Liver (tissue), 9 donors: ENCODE data around the gene MCFD2. TPM values are rescaled to one million over a fixed set of nuclear protein-coding genes. Genes with fewer than 3 reads are reported as not detected.

ENCODE experiments used
- DNase-seq: peaks from one replicate; pipeline ENCODE4 v3.0.0-alpha.2; 2017; ENCODE audit warnings: low spot score
- H3K27ac ChIP-seq, 2 donors: one replicate each; pipeline ENCODE4 v1.7.0; 2013; ENCODE audit warnings: inconsistent platforms in 2 of 2, low read length in 2 of 2, control low read depth in 1 of 2, low read depth in 1 of 2, mild to moderate bottlenecking in 1 of 2
- H3K27me3 ChIP-seq, 4 donors: one replicate each; pipeline versions ENCODE4 v1.6.1 to v1.7.0; 2013; ENCODE audit warnings: low read length in 3 of 4, inconsistent platforms in 1 of 4, mild to moderate bottlenecking in 1 of 4, moderate library complexity in 1 of 4; ENCODE audit not compliant: control insufficient read depth in 4 of 4, insufficient read depth in 4 of 4
- H3K36me3 ChIP-seq, 4 donors: one replicate each; pipeline versions ENCODE4 v1.6.1 to v1.7.0; 2013; ENCODE audit warnings: low read length in 3 of 4, mild to moderate bottlenecking in 3 of 4, low read depth in 1 of 4, moderate library complexity in 1 of 4; ENCODE audit not compliant: control insufficient read depth in 4 of 4, insufficient read depth in 3 of 4
- H3K4me1 ChIP-seq, 4 donors: one replicate each; pipeline versions ENCODE4 v1.6.1 to v1.7.0; 2013; ENCODE audit warnings: low read length in 3 of 4, mild to moderate bottlenecking in 3 of 4, moderate library complexity in 1 of 4; ENCODE audit not compliant: control insufficient read depth in 4 of 4, insufficient read depth in 4 of 4
- H3K4me3 ChIP-seq, 3 donors: one replicate each; pipeline versions ENCODE4 v1.6.1 to v1.7.0; 2013; ENCODE audit warnings: low read length in 3 of 3, control low read depth in 1 of 3, low read depth in 1 of 3, mild to moderate bottlenecking in 1 of 3
- H3K9ac ChIP-seq, 2 donors: one replicate each; pipeline ENCODE4 v1.7.0; 2013; ENCODE audit warnings: low read length in 2 of 2, mild to moderate bottlenecking in 2 of 2, moderate library complexity in 2 of 2, control low read depth in 1 of 2, low read depth in 1 of 2
- H3K9me3 ChIP-seq, 4 donors: one replicate each; pipeline versions ENCODE4 v1.6.1 to v1.7.0; 2013; ENCODE audit warnings: low read length in 3 of 4; ENCODE audit not compliant: control insufficient read depth in 4 of 4
- EGR1 ChIP-seq, 2 donors: IDR thresholded peaks; 2 replicates each; pipeline ENCODE4 v1.6.1; 2016 to 2018; ENCODE audit warnings: antibody characterized with exemption in 2 of 2, low read depth in 2 of 2
- FOXA1 ChIP-seq: IDR thresholded peaks from 2 replicates; pipeline ENCODE4 v1.6.1; 2016; ENCODE audit warnings: antibody characterized with exemption
- HNF4A ChIP-seq, 2 donors: conservative IDR thresholded peaks; 2 replicates each; pipeline ENCODE4 v1.6.1; 2016; ENCODE audit warnings: antibody characterized with exemption in 2 of 2, mild to moderate bottlenecking in 2 of 2
- JUND ChIP-seq, 2 donors: IDR thresholded peaks; 2 replicates each; pipeline ENCODE4 v1.6.1; 2016; ENCODE audit warnings: antibody characterized with exemption in 2 of 2
- NR2F2 ChIP-seq: IDR thresholded peaks from 2 replicates; pipeline ENCODE4 v1.6.1; 2016; ENCODE audit warnings: antibody characterized with exemption
- RAD21 ChIP-seq, 2 donors: IDR thresholded peaks; 2 replicates each; pipeline ENCODE4 v1.6.1; 2016; ENCODE audit warnings: antibody characterized with exemption in 2 of 2, mild to moderate bottlenecking in 2 of 2
- TAF1 ChIP-seq: conservative IDR thresholded peaks from 2 replicates; pipeline ENCODE4 v1.6.1; 2016; ENCODE audit warnings: antibody characterized with exemption, mild to moderate bottlenecking
- YY1 ChIP-seq: IDR thresholded peaks from 2 replicates; pipeline ENCODE4 v1.6.1; 2016; ENCODE audit warnings: antibody characterized with exemption, mild to moderate bottlenecking
- WGBS: extraction: QIAGEN DNeasy Blood & Tissue Kit; methylation state at CpG from one replicate; pipeline ENCODE4 v1.1.7; 2013; 5-methylcytosine and 5-hydroxymethylcytosine counted together
- polyA plus RNA-seq, 2 donors: library from polyadenylated mRNA; stranded (reverse) in 1 of 2; unstranded in 1 of 2; fragments of 200-250 nt in 1 of 2; fragments of >200 nt in 1 of 2; fragmentation: Nextera tagmentation in 1 of 2; extraction: Ambion mirVana in 1 of 2; gene quantifications; one replicate each; pipeline versions ENCODE4 v1.2.1 to v1.2.3, GENCODE V29; 2013 to 2015
- total RNA-seq, 2 donors: library from RNA; depleted of rRNA; stranded (reverse); fragments of >200 nt; gene quantifications; one replicate each; pipeline ENCODE4 v1.2.3, GENCODE V29; 2014
- TF ChIP-seq, protein P1 (sequence below): fragments of 150-350 bp; IDR thresholded peaks from 2 replicates; pipeline ENCODE4 v1.5.1; 2017; ENCODE audit warnings: improper control_type of control experiment, low read depth, low read length; ENCODE audit not compliant: missing input control
- TF ChIP-seq, protein P2 (sequence below): IDR thresholded peaks from 2 replicates; pipeline ENCODE4 v1.6.1; 2016; ENCODE audit warnings: antibody characterized with exemption, mild to moderate bottlenecking
- TF ChIP-seq, protein P3 (sequence below): IDR thresholded peaks from 2 replicates; pipeline ENCODE4 v1.6.1; 2016; ENCODE audit warnings: antibody characterized with exemption
- TF ChIP-seq, protein P4 (sequence below): IDR thresholded peaks from 2 replicates; pipeline ENCODE4 v1.6.1; 2016; ENCODE audit warnings: antibody characterized with exemption
- donor health status: healthy.
- donor health status: healthy.
- donor health status: healthy.
- donor health status: healthy.
- donor health status: healthy.

Gene MCFD2
- total and polyA plus RNA-seq, 4 donors = 81.8 to 148 (median 129) TPM

DNA sequence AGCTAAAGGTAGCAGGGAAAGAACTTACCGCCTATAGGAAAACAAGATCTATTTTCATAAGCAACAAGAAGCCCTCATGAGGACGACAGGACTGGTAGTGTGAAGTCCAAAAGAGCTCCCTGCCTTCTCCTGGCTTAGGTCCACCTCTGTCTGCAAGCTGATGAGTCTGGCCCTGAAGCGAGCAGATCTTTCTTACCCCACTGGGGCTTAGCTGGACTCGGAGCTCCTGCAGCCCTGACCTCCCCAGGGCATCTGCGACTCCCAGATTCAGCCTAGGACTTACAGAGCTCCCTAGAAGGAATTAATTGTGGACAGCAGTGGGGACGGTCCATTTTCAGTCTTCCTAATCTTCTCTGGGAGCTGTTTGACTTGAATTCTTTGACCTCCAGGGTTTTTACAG is 53.7 kb downstream of the MCFD2 start:
- 78% methylated on average over 6 of the region's 6 CpGs for WGBS
- H3K4me3 ChIP-seq = no peak overlapping the region
- H3K27ac ChIP-seq = no peak overlapping the region
- no peaks in the 10 kb centered on the region for H3K4me1 ChIP-seq
- no peak for DNase-seq
- no peaks in the 10 kb centered on the region for H3K27me3 ChIP-seq
- H3K9me3 ChIP-seq = peaks cover 0 to 4% (median 0%) of the 10 kb centered on the region in 4 donors
- H3K9ac ChIP-seq = no peak overlapping the region
- H3K36me3 ChIP-seq = no peaks in the 10 kb centered on the region
- peak; percentile 17 for TF ChIP-seq NR2F2
- no peak for TF ChIP-seq RAD21 (IDR thresholded peaks at IDR 0.05)

DNA sequence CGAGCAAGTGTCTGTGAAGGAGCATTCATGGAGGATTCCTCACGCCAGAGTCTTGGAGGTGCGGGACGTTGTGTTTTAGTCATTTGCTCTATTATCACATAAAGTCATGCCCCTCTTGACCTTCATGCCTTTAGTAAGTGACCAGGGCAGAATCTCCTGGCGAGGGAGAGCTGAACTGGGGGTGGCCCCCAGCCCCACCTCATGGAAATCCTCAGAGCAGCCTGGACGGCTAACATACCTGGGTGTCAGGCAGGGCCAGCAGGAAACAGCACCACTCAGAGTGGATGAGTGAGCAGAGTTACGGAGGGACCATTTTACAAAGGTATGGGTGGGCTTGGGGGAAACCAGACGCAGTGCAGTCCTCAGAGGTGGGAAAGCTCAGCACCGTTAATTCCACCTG is 56.1 kb downstream of the MCFD2 start:
- no peaks in the 10 kb centered on the region for H3K9me3 ChIP-seq
- no peak overlapping the region for H3K27ac ChIP-seq
- no peak overlapping the region for H3K4me3 ChIP-seq
- DNase-seq = no peak
- no peak overlapping the region for H3K9ac ChIP-seq
- no peaks in the 10 kb centered on the region for H3K4me1 ChIP-seq
- 97% methylated on average over 9 of the region's 9 CpGs for WGBS
- no peak for TF ChIP-seq HNF4A (conservative IDR thresholded peaks at IDR 0.05)
- no peak for TF ChIP-seq JUND (IDR thresholded peaks at IDR 0.05)
- no peak for TF ChIP-seq YY1
- no peak for TF ChIP-seq EGR1 (IDR thresholded peaks at IDR 0.05; ENCODE audit: low read depth in 2 of 2)
- TF ChIP-seq, protein P1, sequence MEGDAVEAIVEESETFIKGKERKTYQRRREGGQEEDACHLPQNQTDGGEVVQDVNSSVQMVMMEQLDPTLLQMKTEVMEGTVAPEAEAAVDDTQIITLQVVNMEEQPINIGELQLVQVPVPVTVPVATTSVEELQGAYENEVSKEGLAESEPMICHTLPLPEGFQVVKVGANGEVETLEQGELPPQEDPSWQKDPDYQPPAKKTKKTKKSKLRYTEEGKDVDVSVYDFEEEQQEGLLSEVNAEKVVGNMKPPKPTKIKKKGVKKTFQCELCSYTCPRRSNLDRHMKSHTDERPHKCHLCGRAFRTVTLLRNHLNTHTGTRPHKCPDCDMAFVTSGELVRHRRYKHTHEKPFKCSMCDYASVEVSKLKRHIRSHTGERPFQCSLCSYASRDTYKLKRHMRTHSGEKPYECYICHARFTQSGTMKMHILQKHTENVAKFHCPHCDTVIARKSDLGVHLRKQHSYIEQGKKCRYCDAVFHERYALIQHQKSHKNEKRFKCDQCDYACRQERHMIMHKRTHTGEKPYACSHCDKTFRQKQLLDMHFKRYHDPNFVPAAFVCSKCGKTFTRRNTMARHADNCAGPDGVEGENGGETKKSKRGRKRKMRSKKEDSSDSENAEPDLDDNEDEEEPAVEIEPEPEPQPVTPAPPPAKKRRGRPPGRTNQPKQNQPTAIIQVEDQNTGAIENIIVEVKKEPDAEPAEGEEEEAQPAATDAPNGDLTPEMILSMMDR = no peak
- no peak for TF ChIP-seq FOXA1
- TF ChIP-seq, protein P2, sequence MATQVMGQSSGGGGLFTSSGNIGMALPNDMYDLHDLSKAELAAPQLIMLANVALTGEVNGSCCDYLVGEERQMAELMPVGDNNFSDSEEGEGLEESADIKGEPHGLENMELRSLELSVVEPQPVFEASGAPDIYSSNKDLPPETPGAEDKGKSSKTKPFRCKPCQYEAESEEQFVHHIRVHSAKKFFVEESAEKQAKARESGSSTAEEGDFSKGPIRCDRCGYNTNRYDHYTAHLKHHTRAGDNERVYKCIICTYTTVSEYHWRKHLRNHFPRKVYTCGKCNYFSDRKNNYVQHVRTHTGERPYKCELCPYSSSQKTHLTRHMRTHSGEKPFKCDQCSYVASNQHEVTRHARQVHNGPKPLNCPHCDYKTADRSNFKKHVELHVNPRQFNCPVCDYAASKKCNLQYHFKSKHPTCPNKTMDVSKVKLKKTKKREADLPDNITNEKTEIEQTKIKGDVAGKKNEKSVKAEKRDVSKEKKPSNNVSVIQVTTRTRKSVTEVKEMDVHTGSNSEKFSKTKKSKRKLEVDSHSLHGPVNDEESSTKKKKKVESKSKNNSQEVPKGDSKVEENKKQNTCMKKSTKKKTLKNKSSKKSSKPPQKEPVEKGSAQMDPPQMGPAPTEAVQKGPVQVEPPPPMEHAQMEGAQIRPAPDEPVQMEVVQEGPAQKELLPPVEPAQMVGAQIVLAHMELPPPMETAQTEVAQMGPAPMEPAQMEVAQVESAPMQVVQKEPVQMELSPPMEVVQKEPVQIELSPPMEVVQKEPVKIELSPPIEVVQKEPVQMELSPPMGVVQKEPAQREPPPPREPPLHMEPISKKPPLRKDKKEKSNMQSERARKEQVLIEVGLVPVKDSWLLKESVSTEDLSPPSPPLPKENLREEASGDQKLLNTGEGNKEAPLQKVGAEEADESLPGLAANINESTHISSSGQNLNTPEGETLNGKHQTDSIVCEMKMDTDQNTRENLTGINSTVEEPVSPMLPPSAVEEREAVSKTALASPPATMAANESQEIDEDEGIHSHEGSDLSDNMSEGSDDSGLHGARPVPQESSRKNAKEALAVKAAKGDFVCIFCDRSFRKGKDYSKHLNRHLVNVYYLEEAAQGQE = no peak
- TF ChIP-seq, protein P3, sequence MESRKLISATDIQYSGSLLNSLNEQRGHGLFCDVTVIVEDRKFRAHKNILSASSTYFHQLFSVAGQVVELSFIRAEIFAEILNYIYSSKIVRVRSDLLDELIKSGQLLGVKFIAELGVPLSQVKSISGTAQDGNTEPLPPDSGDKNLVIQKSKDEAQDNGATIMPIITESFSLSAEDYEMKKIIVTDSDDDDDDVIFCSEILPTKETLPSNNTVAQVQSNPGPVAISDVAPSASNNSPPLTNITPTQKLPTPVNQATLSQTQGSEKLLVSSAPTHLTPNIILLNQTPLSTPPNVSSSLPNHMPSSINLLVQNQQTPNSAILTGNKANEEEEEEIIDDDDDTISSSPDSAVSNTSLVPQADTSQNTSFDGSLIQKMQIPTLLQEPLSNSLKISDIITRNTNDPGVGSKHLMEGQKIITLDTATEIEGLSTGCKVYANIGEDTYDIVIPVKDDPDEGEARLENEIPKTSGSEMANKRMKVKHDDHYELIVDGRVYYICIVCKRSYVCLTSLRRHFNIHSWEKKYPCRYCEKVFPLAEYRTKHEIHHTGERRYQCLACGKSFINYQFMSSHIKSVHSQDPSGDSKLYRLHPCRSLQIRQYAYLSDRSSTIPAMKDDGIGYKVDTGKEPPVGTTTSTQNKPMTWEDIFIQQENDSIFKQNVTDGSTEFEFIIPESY = no peak
- TF ChIP-seq, protein P4, sequence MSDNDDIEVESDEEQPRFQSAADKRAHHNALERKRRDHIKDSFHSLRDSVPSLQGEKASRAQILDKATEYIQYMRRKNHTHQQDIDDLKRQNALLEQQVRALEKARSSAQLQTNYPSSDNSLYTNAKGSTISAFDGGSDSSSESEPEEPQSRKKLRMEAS = no peak
- no peak for TF ChIP-seq TAF1
- H3K27me3 ChIP-seq = no peaks in the 10 kb centered on the region
- H3K36me3 ChIP-seq = no peaks in the 10 kb centered on the region
